Mesenchymal stem cell (in vitro differentiated cells and primary cell): ENCODE measurements around the gene LITAF. TPM values are rescaled to one million over a fixed set of nuclear protein-coding genes. Genes with fewer than 3 reads are reported as not detected.

Source experiments
- DNase-seq: peaks from one replicate; pipeline ENCODE4 v3.0.0-alpha.2; 2013
- H2AFZ ChIP-seq: one replicate; pipeline ENCODE4 v1.6.1; 2013; ENCODE audit warnings: low read depth, mild to moderate bottlenecking, control low read depth, inconsistent platforms, low read length, moderate library complexity
- H2AK5ac ChIP-seq: 2 replicates; pipeline ENCODE4 v1.6.1; 2013; ENCODE audit warnings: low read length, moderate library complexity, mild to moderate bottlenecking, inconsistent platforms; ENCODE audit not compliant: severe bottlenecking
- H2BK120ac ChIP-seq: one replicate; pipeline ENCODE4 v1.6.1; 2013; ENCODE audit warnings: low read depth, mild to moderate bottlenecking, inconsistent platforms, low read length, moderate library complexity
- H2BK12ac ChIP-seq, 2 experiments: one replicate each; pipeline ENCODE4 v1.6.1; 2013; ENCODE audit warnings: inconsistent platforms in 2 of 2, low read length in 2 of 2, mild to moderate bottlenecking in 2 of 2, moderate library complexity in 2 of 2, control low read depth in 1 of 2
- H2BK15ac ChIP-seq: one replicate; pipeline ENCODE4 v1.6.1; 2013; ENCODE audit warnings: mild to moderate bottlenecking, low read depth, inconsistent platforms; ENCODE audit not compliant: poor library complexity, severe bottlenecking
- H2BK5ac ChIP-seq: 2 replicates; pipeline ENCODE4 v1.6.1; 2013; ENCODE audit warnings: low read depth, mild to moderate bottlenecking, low read length, control low read depth, inconsistent platforms; ENCODE audit not compliant: poor library complexity, severe bottlenecking
- H3K14ac ChIP-seq, 2 experiments: one replicate each; pipeline ENCODE4 v1.6.1; 2013; ENCODE audit warnings: inconsistent platforms in 2 of 2, low read length in 2 of 2, control low read depth in 1 of 2, mild to moderate bottlenecking in 1 of 2, moderate library complexity in 1 of 2
- H3K18ac ChIP-seq, 2 experiments: one replicate each; pipeline ENCODE4 v1.6.1; 2013; ENCODE audit warnings: inconsistent platforms in 2 of 2, low read length in 2 of 2, control low read depth in 1 of 2, low read depth in 1 of 2, mild to moderate bottlenecking in 1 of 2
- H3K23ac ChIP-seq, 2 experiments: one replicate each; pipeline ENCODE4 v1.6.1; 2013; ENCODE audit warnings: inconsistent platforms in 2 of 2, low read length in 2 of 2, mild to moderate bottlenecking in 2 of 2, moderate library complexity in 2 of 2, control low read depth in 1 of 2
- H3K27ac ChIP-seq: 2 replicates; pipeline ENCODE4 v1.5.1; 2013; ENCODE audit warnings: mild to moderate bottlenecking, moderate library complexity, low read length, control low read depth, inconsistent platforms; ENCODE audit not compliant: poor library complexity, severe bottlenecking
- H3K27me3 ChIP-seq, 2 experiments: 2 replicates each; pipeline versions ENCODE4 v1.6.1 to v1.7.0; 2013; ENCODE audit warnings: low read length in 2 of 2, mild to moderate bottlenecking in 2 of 2, moderate library complexity in 2 of 2, control low read depth in 1 of 2, inconsistent platforms in 1 of 2; ENCODE audit not compliant: control insufficient read depth in 1 of 2, insufficient read depth in 1 of 2
- H3K36me3 ChIP-seq, 2 experiments: 2 replicates each; pipeline versions ENCODE4 v1.6.1 to v1.7.0; 2013; ENCODE audit warnings: low read length in 2 of 2, control low read depth in 1 of 2, inconsistent platforms in 1 of 2, low read depth in 1 of 2, mild to moderate bottlenecking in 1 of 2; ENCODE audit not compliant: insufficient read depth in 2 of 2, control insufficient read depth in 1 of 2
- H3K4ac ChIP-seq, 2 experiments: one replicate each; pipeline ENCODE4 v1.6.1; 2013; ENCODE audit warnings: inconsistent platforms in 2 of 2, low read length in 2 of 2, mild to moderate bottlenecking in 2 of 2, moderate library complexity in 2 of 2, control low read depth in 1 of 2, low read depth in 1 of 2
- H3K4me1 ChIP-seq: 2 replicates; pipeline ENCODE4 v1.6.1; 2013; ENCODE audit warnings: low read depth, low read length, control low read depth; ENCODE audit not compliant: control insufficient read depth, insufficient read depth
- H3K4me2 ChIP-seq: 2 replicates; pipeline ENCODE4 v1.6.1; 2013; ENCODE audit warnings: low read length, mild to moderate bottlenecking, inconsistent platforms; ENCODE audit not compliant: poor library complexity, severe bottlenecking
- H3K4me3 ChIP-seq, 2 experiments: 2 replicates each; pipeline versions ENCODE4 v1.5.1 to v1.7.0; 2013; ENCODE audit warnings: low read length in 2 of 2, mild to moderate bottlenecking in 2 of 2, control low read depth in 1 of 2, low read depth in 1 of 2; ENCODE audit not compliant: insufficient read depth in 1 of 2
- H3K79me1 ChIP-seq: replicated peaks from 2 replicates; pipeline ENCODE4 v1.6.1; 2013; ENCODE audit warnings: mild to moderate bottlenecking, control low read depth, low read length, inconsistent platforms; ENCODE audit not compliant: poor library complexity, severe bottlenecking
- H3K9ac ChIP-seq: 2 replicates; pipeline ENCODE4 v1.7.0; 2013; ENCODE audit warnings: mild to moderate bottlenecking, low read length, moderate library complexity
- H3K9me3 ChIP-seq: 2 replicates; pipeline ENCODE4 v1.7.0; 2013; ENCODE audit warnings: mild to moderate bottlenecking, low read length; ENCODE audit not compliant: control insufficient read depth
- H4K8ac ChIP-seq: one replicate; pipeline ENCODE4 v1.6.1; 2013; ENCODE audit warnings: inconsistent platforms, mild to moderate bottlenecking, low read length, moderate library complexity
- H4K91ac ChIP-seq: one replicate; pipeline ENCODE4 v1.6.1; 2013; ENCODE audit warnings: mild to moderate bottlenecking, low read length, inconsistent platforms
- WGBS: methylation state at CpG from one replicate; pipeline ENCODE4 v1.1.7; 2013; ENCODE audit warnings: mixed read lengths; 5-methylcytosine and 5-hydroxymethylcytosine counted together
- polyA plus RNA-seq, 2 experiments: library from polyadenylated mRNA; stranded (reverse); fragments of 200-250 nt; gene quantifications; one replicate each; pipeline ENCODE4 v1.2.3, GENCODE V29; 2013

Gene LITAF
- 137 TPM for polyA plus RNA-seq (2013, experiment 1 of 2)
- polyA plus RNA-seq (2013, experiment 2 of 2): 138 TPM

DNA sequence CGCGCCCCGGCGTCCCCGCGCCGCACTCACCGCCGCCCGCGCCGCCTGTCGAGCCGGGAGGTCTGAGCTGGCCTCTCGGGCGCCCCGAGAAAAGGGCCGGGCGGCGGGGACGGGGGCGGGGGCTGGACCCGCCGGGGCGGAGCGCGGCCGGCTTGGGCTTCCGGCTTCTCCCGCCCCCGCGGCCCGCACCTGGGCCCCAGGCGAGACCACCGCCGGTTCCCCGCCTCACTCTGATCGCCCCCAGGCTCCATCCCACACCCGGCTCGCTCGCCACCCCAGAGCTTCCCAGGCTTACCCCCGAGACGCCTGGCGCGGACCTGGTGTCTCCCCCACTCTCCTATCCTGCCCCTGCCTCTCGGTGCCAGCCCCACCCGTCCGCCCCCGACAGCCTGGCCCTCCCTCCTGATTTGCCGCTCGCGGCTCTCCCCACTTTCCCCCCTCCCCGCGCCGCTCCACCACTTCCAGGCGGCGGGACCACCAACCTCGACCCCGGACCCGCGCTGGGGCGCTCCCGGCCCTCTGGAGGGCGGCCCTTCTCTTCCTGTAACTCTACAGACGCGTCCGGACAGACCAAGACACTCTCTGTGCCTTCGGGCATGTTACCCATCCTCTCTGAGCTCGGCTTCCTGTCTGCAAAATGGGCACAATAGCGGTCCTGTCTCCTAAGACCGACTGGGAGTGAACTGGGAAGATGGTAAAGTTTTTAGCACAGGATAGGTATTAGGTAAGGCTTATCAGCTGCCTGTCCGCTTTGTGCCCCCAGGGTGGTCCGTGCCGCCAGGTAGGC is at the start of gene LITAF:
Gene LITAF, minus strand, starts transcription at position 64 of the 787 bp plus-strand sequence. CDS start 30,189 bp downstream, outside the sequence.
- Histone ChIP-seq H2BK120ac (peak within 1 kb of the TSS; percentile 91), H3K79me1 (peaks cover 3% of the 10 kb centered on the region), H2BK5ac (no peak within 1 kb of the TSS), H3K14ac (peak within 1 kb of the TSS; percentile 95 to 96), H4K91ac (peak within 1 kb of the TSS; percentile 92), H2BK12ac (peak within 1 kb of the TSS in 1 of 2 experiments; percentile 77), H3K4me1 (peaks cover 18% of the 10 kb centered on the region), H3K27me3 (no peaks in the 10 kb centered on the region), H3K36me3 (no peaks in the 10 kb centered on the region), H2AFZ (peak within 1 kb of the TSS; percentile 73), H3K27ac (no peak within 1 kb of the TSS), H3K23ac (peak within 1 kb of the TSS in 1 of 2 experiments; percentile 96), H3K4me3 (peak within 1 kb of the TSS; percentile 87), H2AK5ac (peak within 1 kb of the TSS; percentile 61), H3K4me2 (peak within 1 kb of the TSS; percentile 71), H2BK15ac (peak within 1 kb of the TSS; percentile 96), H3K9ac (peak within 1 kb of the TSS; percentile 91), H3K9me3 (no peaks in the 10 kb centered on the region), H3K18ac (peak within 1 kb of the TSS; percentile 80 to 98), H3K4ac (peak within 1 kb of the TSS; percentile 93 to 96), H4K8ac (peak within 1 kb of the TSS; percentile 83)
- DNase-seq: peak; percentile 64
- 7% methylated on average over 41 of the region's 74 CpGs for WGBS

DNA sequence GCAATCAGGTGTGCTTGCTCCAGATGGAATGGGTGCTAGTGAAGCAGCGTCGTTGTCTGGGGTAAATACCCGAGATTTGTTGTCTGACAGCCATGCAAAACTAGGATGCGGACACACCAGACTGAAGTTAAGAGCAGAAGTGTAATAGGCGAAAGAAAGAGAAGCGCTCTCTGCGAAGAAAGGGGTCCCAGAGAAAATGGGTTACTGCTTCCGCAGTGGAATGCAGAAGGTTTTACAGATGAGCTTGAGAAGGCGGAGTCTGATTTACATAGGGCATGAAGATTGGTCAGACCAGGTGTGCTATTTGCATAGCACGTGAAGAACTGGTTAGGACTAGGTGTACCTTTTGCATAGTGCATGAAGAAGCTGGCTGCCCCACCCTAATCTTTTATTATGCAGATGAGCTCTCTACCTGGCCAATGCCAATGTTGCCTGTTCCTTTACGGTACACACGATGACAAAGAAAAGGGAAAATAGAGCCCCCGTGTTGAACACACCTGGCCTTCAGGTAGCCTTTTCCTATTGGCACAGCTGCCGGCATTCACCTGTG is 49.5 kb upstream of the LITAF start:
- Histone ChIP-seq H3K4ac (no peak overlapping the region), H2BK120ac (no peak overlapping the region), H3K27me3 (peaks cover 0 to 5% of the 10 kb centered on the region in 2 experiments), H3K4me1 (peaks cover 33% of the 10 kb centered on the region), H2BK15ac (no peak overlapping the region), H3K4me3 (no peak overlapping the region), H3K79me1 (no peaks in the 10 kb centered on the region), H2AFZ (no peak overlapping the region), H3K9ac (no peak overlapping the region), H3K4me2 (no peak overlapping the region), H2BK5ac (no peak overlapping the region), H3K9me3 (no peaks in the 10 kb centered on the region), H3K23ac (no peak overlapping the region), H3K14ac (no peak overlapping the region), H4K91ac (no peak overlapping the region), H3K18ac (peak overlapping the region in 1 of 2 experiments; percentile 28), H2BK12ac (no peak overlapping the region), H3K36me3 (no peaks in the 10 kb centered on the region), H3K27ac (no peak overlapping the region), H2AK5ac (peak overlapping the region; percentile 1), H4K8ac (no peak overlapping the region)
- WGBS: 37% methylated on average over 14 of the region's 14 CpGs
- DNase-seq: no peak

- Histone ChIP-seq H2AK5ac (peak overlapping the region; percentile 47), H3K14ac (no peak overlapping the region), H4K8ac (no peak overlapping the region), H2BK12ac (peak overlapping the region in 1 of 2 experiments; percentile 60), H2BK15ac (no peak overlapping the region), H3K4ac (no peak overlapping the region), H3K27ac (no peak overlapping the region), H3K4me1 (peaks cover 30% of the 10 kb centered on the region), H3K27me3 (peaks cover 0 to 5% of the 10 kb centered on the region in 2 experiments), H3K9ac (no peak overlapping the region), H3K4me3 (no peak overlapping the region), H3K18ac (peak overlapping the region in 1 of 2 experiments; percentile 28), H3K23ac (no peak overlapping the region), H3K4me2 (no peak overlapping the region), H3K79me1 (no peaks in the 10 kb centered on the region), H3K9me3 (no peaks in the 10 kb centered on the region), H2BK5ac (no peak overlapping the region), H2BK120ac (no peak overlapping the region), H3K36me3 (no peaks in the 10 kb centered on the region), H2AFZ (no peak overlapping the region), H4K91ac (no peak overlapping the region)
- DNase-seq: no peak
- 81% methylated on average over 12 of the region's 12 CpGs for WGBS
Measured at GRCh38 chr16:11635679-11636171, 49.0 kb upstream of the LITAF start.

GRCh38 chr16:11635113-11635652 is 48.5 kb upstream of the LITAF start:
- no peak overlapping the region for H3K23ac ChIP-seq
- H3K36me3 ChIP-seq: no peaks in the 10 kb centered on the region
- H3K14ac ChIP-seq: peak overlapping the region in 1 of 2 experiments; percentile 35
- H3K4me1 ChIP-seq: peaks cover 29% of the 10 kb centered on the region
- no peak overlapping the region for H4K91ac ChIP-seq
- no peak overlapping the region for H4K8ac ChIP-seq
- no peak overlapping the region for H2BK15ac ChIP-seq
- H3K4ac ChIP-seq: peak overlapping the region in 1 of 2 experiments; percentile 32
- H2AK5ac ChIP-seq: peak overlapping the region; percentile 47
- H3K79me1 ChIP-seq: no peaks in the 10 kb centered on the region
- H3K4me2 ChIP-seq: no peak overlapping the region
- H3K9me3 ChIP-seq: no peaks in the 10 kb centered on the region
- H3K4me3 ChIP-seq: no peak overlapping the region
- H2BK5ac ChIP-seq: no peak overlapping the region
- H3K27me3 ChIP-seq: peaks cover 0 to 5% of the 10 kb centered on the region in 2 experiments
- no peak overlapping the region for H2AFZ ChIP-seq
- peak overlapping the region in 1 of 2 experiments; percentile 71 for H3K18ac ChIP-seq
- peak overlapping the region; percentile 38 to 70 for H2BK12ac ChIP-seq
- WGBS: 92% methylated on average over 10 of the region's 10 CpGs
- H2BK120ac ChIP-seq: no peak overlapping the region
- DNase-seq: no peak
- H3K27ac ChIP-seq: no peak overlapping the region
- no peak overlapping the region for H3K9ac ChIP-seq
